ENCODE data around the gene STRN3.
"Not testable (repeated sequence)": the region's sequence is repeated elsewhere in the genome, so short reads cannot be mapped to it uniquely, and the experiment has no call there.

The STRN3 gene

DNA sequence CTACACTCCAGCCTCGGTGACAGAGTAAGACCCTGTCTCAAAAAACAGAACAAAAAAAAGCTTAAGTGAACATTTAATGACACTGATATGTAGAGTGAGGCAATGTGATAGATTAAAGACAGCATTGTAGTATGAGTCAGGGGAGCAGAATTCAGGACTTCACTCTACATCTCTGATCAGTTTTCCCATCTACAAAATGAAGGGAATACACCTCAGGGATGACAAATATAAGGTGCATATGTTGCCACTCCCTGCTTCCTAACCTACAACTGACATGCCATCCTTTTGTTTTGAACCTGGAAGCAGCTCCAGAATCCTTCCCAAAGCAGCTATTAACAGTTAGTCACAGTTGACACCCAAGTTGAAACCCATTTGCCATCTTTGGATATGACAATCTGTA lies 30.9 kb upstream of the STRN3 start:
- Histone ChIP-seq H3K36me3 (ENCODE audit: control insufficient read depth, insufficient read depth, low read length) (no peaks in the 10 kb centered on the region), H3K9ac (no peak overlapping the region), H3K4me1 (no peaks in the 10 kb centered on the region), H3K4me2 (ENCODE audit: low read length) (no peak overlapping the region), H3K4me3 (ENCODE audit: low read depth, low read length) (no peak overlapping the region), H3K27ac (no peak overlapping the region), H2AFZ (no peak overlapping the region), H3K79me2 (peaks cover 4% of the 10 kb centered on the region), H3K9me3 (ENCODE audit: control insufficient read depth, low read length) (no peaks in the 10 kb centered on the region), H3K27me3 (ENCODE audit: control insufficient read depth, insufficient read depth, low read length) (no peaks in the 10 kb centered on the region)
- TF ChIP-seq, protein P1, sequence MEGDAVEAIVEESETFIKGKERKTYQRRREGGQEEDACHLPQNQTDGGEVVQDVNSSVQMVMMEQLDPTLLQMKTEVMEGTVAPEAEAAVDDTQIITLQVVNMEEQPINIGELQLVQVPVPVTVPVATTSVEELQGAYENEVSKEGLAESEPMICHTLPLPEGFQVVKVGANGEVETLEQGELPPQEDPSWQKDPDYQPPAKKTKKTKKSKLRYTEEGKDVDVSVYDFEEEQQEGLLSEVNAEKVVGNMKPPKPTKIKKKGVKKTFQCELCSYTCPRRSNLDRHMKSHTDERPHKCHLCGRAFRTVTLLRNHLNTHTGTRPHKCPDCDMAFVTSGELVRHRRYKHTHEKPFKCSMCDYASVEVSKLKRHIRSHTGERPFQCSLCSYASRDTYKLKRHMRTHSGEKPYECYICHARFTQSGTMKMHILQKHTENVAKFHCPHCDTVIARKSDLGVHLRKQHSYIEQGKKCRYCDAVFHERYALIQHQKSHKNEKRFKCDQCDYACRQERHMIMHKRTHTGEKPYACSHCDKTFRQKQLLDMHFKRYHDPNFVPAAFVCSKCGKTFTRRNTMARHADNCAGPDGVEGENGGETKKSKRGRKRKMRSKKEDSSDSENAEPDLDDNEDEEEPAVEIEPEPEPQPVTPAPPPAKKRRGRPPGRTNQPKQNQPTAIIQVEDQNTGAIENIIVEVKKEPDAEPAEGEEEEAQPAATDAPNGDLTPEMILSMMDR (IDR thresholded peaks at IDR 0.05) = no peak

DNA sequence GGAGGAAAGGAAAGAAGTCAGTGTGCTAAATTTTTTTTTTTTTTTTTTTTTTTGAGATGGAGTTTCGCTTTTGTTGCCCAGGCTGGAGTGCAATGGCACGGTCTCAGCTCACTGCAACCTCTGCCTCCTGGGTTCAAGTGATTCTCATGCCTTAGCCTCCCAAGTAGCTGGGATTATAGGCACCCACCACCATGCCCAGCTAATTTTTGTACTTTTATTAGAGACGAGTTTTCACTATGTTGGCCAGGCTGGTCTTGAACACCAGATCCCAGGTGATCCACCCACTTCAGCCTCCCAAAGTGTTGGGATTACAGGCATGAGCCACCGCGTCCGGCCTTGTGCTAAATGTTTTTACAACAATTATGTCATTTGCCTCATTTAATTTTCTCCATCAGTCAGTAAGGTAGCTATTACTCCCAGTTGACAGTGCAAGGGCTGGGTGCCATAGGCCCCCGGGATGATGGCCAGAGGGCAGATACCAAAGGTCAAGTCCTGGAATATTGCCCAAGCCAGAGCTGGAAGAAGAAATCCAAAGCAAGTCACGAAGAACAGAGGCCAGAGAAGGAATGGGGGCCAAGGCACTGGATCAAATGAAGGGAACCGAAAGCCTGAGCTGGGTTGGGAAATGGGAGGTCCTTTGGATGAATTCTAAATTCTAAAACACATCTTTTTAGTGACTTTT lies 26.9 kb upstream of the STRN3 start:
- H2AFZ ChIP-seq; H3K79me2 ChIP-seq; H3K27me3 ChIP-seq (ENCODE audit: control insufficient read depth, insufficient read depth, low read length); H3K36me3 ChIP-seq (ENCODE audit: control insufficient read depth, insufficient read depth, low read length); H3K4me2 ChIP-seq (ENCODE audit: low read length); H3K27ac ChIP-seq; H3K4me1 ChIP-seq; H3K9ac ChIP-seq; H3K4me3 ChIP-seq (ENCODE audit: low read depth, low read length); H3K9me3 ChIP-seq (ENCODE audit: control insufficient read depth, low read length): not testable (repeated sequence)

DNA sequence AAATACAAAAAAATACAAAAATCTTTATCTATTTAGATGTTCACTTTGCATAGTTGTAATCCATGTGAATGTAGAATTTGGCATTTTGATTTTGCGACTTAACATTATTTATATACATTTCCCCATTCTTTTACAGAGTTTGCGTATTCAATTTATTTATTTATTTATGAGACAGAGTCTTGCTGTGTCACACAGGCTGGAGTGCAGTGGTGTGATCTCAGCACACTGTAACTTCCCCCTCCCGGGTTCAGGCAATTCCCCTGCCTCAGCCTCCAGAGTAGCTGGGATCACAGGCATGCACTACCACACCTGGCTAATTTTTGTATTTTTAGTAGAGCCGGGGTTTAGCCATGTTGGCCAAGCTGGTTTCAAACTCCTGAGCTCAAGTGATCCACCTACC lies 25.3 kb upstream of the STRN3 start:
- H3K79me2 ChIP-seq = peaks cover 12% of the 10 kb centered on the region
- no peak overlapping the region for H3K4me2 ChIP-seq (ENCODE audit: low read length)
- no peak overlapping the region for H3K27ac ChIP-seq
- TF ChIP-seq, protein P1 (IDR thresholded peaks at IDR 0.05) = no peak
- H3K36me3 ChIP-seq (ENCODE audit: control insufficient read depth, insufficient read depth, low read length) = no peaks in the 10 kb centered on the region
- no peaks in the 10 kb centered on the region for H3K4me1 ChIP-seq
- no peaks in the 10 kb centered on the region for H3K9me3 ChIP-seq (ENCODE audit: control insufficient read depth, low read length)
- no peak overlapping the region for H3K4me3 ChIP-seq (ENCODE audit: low read depth, low read length)
- H3K27me3 ChIP-seq (ENCODE audit: control insufficient read depth, insufficient read depth, low read length) = no peaks in the 10 kb centered on the region
- H3K9ac ChIP-seq = no peak overlapping the region
- H2AFZ ChIP-seq = no peak overlapping the region

DNA sequence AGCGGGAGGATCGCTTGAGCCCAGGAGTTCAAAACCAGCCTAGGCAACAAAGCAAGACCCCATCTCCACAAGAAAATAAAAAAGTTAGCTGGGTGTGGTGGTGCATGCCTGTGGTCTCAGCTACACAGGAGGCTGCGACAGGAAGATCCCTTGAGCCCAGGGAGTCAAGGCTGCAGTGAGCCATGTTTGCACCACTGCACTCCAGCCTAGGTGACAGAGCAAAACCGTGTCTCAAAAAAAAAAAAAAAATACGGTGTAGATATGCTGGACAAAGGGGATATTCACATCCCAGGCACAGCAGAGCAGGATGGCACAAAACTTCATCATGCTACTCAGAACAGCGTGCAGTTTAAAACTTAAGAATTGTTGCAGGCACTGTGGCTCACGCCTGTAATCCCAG lies 24.8 kb upstream of the STRN3 start:
- Histone ChIP-seq H3K27ac (no peak overlapping the region), H2AFZ (no peak overlapping the region), H3K9ac (no peak overlapping the region), H3K4me1 (no peaks in the 10 kb centered on the region), H3K4me2 (ENCODE audit: low read length) (no peak overlapping the region), H3K79me2 (peaks cover 12% of the 10 kb centered on the region), H3K36me3 (ENCODE audit: control insufficient read depth, insufficient read depth, low read length) (no peaks in the 10 kb centered on the region), H3K9me3 (ENCODE audit: control insufficient read depth, low read length) (no peaks in the 10 kb centered on the region), H3K4me3 (ENCODE audit: low read depth, low read length) (no peak overlapping the region), H3K27me3 (ENCODE audit: control insufficient read depth, insufficient read depth, low read length) (no peaks in the 10 kb centered on the region)
- TF ChIP-seq, protein P1 (IDR thresholded peaks at IDR 0.05) = no peak

DNA sequence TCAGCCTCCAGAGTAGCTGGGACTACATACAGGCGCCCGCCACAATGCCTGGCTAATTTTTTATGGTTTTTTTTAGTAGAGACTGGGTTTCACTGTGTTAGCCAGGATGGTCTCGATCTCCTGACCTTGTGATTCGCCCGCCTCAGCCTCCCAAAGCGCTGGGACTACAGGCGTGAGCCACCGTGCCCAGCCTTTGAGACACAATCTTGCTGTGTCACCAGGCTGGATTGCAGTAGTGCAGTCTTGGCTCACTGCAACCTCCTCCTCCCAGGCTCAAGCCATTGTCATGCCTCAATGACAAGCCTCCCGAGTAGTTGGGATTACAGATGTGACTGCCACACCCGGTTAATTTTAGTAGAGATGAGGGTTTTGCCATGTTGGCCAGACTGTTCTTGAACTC lies 21.3 kb upstream of the STRN3 start:
- H3K79me2 ChIP-seq = peaks cover 14% of the 10 kb centered on the region
- no peaks in the 10 kb centered on the region for H3K27me3 ChIP-seq (ENCODE audit: control insufficient read depth, insufficient read depth, low read length)
- no peaks in the 10 kb centered on the region for H3K36me3 ChIP-seq (ENCODE audit: control insufficient read depth, insufficient read depth, low read length)
- no peaks in the 10 kb centered on the region for H3K4me1 ChIP-seq
- no peak overlapping the region for H2AFZ ChIP-seq
- TF ChIP-seq, protein P1 (IDR thresholded peaks at IDR 0.05) = no peak
- H3K27ac ChIP-seq = no peak overlapping the region
- H3K9me3 ChIP-seq (ENCODE audit: control insufficient read depth, low read length) = no peaks in the 10 kb centered on the region
- H3K4me3 ChIP-seq (ENCODE audit: low read depth, low read length) = no peak overlapping the region
- no peak overlapping the region for H3K4me2 ChIP-seq (ENCODE audit: low read length)
- no peak overlapping the region for H3K9ac ChIP-seq
